DMS 273 (cell line): ENCODE results near the gene RABAC1.
A peak's percentile ranks its signal among the peaks of the same experiment; 100 is the strongest.

Experiments
- DNase-seq: peaks from one replicate; lab custom pipeline; 2025; ENCODE audit not compliant: unreplicated experiment; lab: John Stamatoyannopoulos, UW

Gene RABAC1, protein sequence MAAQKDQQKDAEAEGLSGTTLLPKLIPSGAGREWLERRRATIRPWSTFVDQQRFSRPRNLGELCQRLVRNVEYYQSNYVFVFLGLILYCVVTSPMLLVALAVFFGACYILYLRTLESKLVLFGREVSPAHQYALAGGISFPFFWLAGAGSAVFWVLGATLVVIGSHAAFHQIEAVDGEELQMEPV

DNA sequence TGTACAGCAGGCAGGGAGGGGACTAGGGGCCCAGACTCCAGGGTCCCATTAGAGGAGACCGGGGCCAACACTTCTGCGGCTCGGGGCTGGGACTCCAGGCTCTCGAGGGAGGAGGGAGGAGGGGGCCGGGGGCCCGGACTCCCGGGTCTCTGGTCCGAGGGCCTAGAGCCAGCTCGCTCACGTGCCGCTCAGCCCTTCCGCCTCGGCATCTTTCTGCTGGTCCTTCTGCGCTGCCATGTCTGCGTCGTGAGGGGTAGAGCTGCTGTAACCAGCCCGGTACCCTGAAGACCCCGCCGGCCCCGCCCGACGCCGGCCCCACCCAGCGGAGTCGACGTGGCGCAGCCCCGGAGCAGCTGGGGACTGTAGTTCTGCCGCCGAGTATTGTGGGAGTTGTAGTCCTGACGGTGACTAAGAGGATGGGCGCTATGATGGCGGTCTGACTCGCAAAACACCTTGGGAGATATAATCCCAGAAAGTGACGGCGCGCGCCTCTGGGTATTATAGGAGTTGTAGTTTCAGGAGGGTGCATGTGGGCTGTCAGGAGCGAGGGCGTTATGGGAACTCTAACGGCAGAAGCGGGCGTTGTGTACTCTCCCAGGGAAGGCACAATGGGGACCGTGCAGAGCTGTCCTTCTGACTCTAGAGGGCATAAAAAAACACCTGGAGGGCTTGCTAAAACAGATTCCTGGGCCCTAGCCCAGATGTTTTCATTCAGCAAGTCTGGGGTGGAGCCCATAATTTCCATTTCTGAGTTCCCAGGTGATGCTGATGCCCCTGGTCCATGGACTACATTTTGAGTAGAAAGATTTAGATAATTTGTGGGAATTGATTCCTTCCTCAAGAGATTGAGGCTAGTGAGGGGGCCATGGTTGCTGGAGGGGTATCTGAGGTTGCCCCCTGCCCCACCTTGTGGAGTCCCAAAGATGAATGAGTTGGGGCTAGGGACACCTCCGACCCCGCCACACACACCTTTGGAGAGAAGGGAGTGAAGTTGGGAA, at the start of gene RABAC1:
TSS of gene RABAC1 (minus strand) at position 266 of the 998 bp plus-strand sequence. CDS start at position 237, 29 bp downstream.
- peak; percentile 97 for DNase-seq

GRCh38 chr19:42006569-42006968, 47.4 kb upstream of the RABAC1 start:
- no peak for DNase-seq

DNA sequence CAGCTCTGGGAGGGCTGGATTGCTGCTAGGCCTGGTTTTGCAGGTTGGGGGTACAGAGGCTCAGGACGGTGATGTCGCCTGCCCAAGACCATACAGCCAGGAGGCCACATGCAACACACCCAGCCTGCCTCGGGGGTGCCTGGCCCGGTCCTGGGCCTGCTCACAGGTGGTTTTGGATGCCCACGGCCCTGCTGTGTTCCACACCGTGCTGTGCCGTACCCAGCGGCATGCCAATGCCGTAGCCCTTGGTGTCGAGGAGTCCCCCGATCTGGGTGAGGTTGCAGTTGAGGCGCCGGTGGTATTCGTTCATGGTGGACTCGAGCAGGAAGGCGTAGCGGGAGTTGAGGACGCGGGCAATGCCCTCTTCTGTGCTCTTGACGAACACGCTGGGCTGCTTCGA, 46.4 kb upstream of the RABAC1 start:
- no peak for DNase-seq

DNA sequence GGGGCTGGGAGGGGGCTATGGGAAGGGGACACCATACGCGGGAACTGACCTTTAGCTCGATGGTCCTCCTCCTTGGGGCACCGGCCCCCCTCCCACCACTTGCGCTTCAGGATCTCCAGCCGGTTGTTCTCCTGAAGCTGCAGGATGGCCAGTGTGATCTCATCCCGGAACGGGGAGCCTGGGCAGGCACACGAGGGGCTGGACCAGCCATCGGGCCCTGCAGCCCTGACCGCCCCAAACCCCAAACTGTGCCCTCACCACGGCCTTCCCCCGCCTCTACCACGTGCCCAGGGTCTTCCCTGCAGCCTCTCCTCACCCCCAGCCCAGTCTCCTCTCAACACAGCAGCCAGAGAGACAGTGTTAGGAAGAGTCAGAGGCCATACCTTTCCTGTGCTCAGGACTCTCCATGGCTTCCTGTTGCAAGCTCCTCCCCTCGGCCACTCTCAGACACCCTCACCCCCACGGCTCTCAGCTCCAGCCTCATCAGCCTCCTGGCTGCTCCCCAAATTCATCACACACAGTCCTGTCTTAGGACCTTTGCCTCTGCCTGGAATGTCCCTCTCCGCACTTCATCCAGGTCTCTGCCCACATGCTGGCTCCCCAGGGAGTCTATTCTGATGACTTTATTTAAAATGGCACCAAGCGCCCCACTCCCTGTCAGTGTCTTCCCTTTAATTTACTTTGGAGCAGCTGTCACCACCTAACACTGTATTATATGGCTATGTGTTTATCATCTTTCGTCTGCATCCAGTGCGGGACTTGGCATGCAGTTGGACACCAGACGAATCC, 44.6 kb upstream of the RABAC1 start:
- DNase-seq = no peak

DNA sequence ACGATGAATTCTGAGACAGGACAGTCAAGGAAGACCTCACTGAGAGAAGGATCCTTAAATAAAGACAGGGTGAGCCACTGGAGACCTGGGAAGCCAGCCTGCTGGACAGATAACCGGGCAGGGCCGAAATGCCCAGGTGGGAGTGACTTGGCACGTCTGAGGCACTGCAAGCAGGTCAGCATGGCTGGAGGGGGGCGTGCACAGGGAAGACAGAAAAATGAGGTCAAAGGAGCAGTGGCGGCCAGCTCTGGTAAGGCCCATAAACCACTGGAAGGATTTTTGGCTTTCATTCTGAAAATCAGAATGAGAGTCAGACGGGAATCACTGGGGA, 40.7 kb upstream of the RABAC1 start:
- DNase-seq = no peak

- DNase-seq = peak; percentile 77
Measured at GRCh38 chr19:41999071-41999877, 40.2 kb upstream of the RABAC1 start.

DNA sequence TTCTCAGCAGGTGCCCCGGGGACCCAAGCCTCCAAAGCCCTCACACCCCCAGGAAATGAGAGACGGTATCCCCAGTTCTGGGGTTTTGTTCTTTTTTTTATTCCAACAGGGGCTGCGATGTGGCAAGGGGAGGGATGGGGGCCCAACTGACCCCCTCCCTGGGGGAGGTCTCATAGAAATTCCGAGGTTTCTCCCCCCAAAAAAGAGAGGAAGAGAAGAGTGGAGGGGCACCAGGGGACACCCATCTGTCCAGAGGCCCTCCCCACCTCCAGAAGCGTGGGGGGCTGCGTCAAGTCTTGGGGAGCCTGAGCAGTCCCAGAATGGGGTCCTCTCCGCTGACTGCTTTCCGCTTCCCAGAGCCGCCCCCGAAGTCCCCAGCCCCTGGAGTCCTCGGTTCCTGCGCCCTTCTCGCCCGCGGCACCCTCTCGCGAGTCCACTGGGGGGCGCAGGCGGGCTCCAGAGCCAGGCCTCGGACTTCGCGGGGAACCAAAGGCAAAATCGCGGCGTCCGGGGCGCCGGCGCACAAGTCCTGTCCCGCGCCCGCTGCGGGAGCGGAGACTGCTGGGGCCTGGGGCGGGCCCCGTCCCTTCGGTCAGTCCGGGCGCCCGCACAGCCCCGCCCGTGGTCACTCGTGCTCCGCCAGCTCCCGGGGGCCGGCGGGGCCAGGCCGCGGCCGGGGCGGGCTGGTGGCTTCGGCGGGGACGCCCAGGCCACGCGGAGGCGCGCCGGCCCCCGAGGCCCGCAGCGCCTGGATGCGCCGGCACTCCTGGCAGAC, 39.3 kb upstream of the RABAC1 start:
- DNase-seq = peak; percentile 94

GRCh38 chr19:41997851-41998229, 38.7 kb upstream of the RABAC1 start:
- peak; percentile 88 for DNase-seq

DNA sequence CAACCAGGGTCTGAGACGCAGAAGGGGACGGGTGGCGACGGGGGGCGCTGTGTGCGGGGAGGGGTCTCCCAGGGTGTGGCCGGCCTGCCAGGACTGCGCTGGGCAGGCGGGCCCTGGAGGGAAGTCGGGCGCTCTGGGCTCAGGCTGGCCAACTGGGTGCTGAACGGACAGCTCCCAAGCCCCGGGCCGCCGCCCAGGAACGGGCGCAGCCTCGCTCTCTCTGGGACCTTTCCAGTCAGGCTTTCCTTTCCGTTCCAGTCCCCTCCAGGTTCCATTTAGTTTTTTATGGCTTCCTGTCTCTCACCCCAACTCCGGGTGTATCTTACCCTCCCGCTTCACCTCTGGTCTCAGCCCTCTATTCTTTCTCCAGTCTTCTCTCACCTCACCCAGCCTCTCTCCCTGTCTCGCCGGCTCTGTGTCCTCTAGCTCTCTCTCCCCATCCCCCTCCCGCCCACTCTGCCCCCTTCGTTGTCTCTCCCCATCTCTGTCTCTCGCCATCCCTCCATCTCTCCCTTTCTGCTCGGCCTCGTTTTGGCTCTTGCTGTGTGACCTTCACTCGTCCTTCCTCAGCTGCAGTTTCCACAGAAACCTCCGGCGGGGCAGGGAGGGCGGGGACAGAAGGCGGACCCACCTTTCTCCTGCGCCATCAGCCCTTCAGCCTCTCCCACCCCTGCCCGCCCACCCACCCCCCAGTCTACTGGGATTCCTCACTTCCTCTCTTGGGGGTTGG, 38.2 kb upstream of the RABAC1 start:
- peak; percentile 70 for DNase-seq

- peak; percentile 90 for DNase-seq
Measured at GRCh38 chr19:41995959-41996797, 37.1 kb upstream of the RABAC1 start.

DNA sequence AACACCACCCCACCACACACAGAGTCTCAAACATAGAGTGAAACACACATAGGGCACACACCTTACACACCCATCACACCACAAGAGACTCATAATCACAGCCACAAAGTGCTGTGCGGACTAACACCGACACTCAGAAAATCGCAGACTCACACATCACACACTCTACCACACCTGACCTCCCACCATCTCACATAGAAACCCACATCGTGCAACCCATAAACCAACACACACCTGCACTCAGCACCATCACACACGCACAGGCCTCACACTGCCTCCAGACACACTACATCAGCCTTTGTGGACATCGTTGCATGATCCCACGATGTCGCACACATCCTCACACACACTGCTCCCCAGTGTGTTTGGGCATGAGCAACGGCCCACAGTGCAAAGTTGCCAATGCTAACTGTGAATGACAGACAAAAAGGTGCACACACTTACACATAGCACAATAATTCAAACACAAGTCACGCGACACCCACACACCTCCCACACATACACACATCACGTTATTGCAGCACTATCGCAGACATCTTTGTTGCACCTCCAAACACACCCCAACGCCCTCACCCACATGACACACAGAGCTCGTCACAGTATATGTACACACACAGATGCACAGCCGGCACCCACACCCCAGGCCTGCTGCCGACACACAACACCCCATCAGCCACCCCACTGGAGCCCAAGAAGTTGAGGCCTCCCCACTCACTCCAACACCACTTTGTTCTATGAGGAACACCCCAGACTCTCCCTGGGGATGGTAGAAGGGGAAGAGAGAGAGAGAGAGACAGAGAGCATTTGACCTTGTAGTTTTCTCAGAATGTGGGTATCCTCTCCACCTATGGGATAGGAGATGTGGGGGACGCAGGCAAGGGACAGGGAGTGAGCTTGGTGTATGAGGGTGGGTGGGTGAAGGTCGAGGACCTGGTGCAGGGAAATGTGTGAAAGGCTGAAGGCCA, 36.2 kb upstream of the RABAC1 start:
- DNase-seq = no peak

DNA sequence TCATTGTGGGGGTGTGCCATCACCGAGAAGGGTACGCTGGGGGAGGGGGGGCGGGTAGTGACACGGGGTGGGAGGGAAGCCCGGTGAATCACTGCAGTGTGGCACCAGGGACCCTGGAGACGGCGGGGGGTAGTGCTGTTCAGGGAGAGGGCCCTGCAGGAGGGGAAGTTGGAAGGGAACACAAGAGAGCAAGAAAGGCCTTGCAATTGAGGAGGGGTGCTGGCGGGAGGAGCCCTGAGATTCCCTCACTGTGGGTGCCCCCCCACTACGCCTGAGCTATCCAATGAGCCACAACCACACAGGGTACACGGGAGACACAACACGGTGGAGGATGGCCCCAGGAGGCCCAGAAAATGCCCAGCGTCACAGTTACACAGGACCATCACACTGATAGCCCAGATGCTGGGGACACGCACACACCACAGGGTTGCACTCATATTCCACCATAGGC, 35.4 kb upstream of the RABAC1 start:
- DNase-seq = peak; percentile 39

DNA sequence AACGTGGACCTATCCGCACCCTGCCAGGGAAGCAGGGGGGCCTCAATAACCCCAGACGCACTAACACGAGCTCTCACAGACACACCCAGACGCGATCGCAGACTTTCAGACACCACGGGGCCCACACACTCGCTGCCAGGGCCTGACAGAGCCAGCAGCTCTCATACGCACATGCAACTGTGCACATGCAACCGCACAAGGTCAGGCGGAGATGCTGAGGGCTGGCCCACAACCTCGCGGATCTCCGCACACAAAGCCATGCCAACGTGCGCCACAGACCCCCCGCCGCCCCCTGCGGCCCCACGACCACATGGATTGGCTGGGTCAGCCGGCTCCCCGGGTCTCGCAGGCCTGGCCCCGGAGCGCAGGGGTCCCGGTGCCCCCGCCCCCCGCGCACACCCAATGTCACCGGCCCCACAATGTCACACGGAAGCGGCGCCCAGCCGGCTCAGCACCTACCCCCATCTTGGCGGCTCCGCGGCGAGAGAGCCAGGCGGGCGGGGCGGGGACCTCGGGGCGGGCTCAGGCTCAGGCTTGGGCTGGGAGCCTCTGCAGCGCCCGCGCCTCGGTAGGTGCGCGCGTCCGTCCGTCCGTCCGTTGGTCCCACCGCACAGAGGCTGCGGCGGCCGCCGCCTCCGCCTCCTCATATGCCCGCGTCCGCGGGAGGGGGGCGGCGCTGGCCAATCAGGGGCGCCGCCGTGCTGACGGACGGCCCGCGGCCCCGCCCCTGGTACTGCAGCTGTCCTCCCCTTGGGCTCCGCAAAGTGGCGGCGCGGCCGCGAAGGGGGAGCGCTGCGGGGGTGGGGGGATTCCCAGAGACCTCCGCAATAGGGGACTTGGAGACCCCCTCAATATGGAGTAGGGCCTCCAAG, 34.7 kb upstream of the RABAC1 start, which contains the start of gene ATP1A3:
TSS of gene ATP1A3 (minus strand) at position 619 of the 872 bp plus-strand sequence. CDS start at position 465, 154 bp downstream.
- DNase-seq = peak; percentile 95

- DNase-seq = peak; percentile 52
Measured at GRCh38 chr19:41991925-41992569, 32.9 kb upstream of the RABAC1 start.

GRCh38 chr19:41991025-41991424, 31.9 kb upstream of the RABAC1 start:
- no peak for DNase-seq

DNA sequence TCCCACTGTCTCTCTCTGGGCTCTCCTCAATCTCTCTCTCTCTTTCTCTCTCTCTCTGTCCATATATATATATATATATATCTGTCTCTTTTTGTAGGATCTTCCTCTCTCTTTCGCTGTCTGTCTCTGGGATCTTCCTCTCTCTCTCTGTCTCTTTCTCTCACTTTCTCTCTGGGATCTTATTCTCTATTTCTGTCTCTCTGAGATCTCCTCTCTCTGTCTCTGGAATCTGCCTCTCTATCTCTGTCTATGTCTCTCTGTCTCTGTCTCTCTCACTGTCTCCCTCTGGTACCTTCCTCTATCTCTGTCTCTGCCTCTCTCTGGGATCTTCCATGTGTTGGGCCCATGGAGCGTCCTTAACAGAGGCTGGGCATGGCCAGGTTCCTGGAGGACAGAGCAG, 31.5 kb upstream of the RABAC1 start:
- no peak for DNase-seq
